ENCODE data around the gene SERPING1.

SERPING1 gene

DNA sequence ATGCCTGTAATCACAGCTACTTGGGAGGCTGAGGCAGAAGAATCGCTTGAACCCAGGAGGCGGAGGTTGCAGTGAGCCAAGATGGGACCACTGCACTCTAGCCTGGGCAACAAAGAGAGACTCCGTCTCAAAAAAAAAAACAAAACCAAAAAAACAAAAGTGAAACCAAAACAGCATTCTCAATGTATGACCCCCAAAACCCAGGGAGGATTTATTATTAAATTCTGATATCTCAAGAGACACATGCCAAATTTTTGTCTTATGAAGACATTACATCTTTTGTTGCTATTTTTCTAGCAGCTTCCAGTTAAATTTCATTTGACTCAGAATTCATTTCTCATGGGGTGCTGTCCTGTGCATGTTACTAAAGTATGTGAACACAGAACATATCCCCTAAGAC is 55.2 kb downstream of the SERPING1 start:
- no peak for DNase-seq

GRCh38 chr11:57653163-57653562 is 55.7 kb downstream of the SERPING1 start:
- DNase-seq = no peak

DNA sequence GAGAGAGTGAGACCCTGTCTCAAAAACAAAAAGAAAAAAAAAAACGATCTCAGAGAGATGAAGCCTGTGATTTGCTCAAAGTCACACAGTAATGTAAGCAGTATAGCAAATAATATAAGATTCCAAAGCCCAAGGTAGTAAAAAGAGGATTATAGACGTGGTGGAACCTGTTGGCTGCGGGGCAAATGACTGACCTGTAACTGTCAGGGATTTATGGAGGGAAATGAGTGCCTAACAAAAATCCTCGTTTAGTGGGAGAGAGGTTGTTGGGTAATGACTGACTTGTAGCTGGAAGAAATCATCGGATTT is 59.4 kb downstream of the SERPING1 start:
- DNase-seq = no peak

DNA sequence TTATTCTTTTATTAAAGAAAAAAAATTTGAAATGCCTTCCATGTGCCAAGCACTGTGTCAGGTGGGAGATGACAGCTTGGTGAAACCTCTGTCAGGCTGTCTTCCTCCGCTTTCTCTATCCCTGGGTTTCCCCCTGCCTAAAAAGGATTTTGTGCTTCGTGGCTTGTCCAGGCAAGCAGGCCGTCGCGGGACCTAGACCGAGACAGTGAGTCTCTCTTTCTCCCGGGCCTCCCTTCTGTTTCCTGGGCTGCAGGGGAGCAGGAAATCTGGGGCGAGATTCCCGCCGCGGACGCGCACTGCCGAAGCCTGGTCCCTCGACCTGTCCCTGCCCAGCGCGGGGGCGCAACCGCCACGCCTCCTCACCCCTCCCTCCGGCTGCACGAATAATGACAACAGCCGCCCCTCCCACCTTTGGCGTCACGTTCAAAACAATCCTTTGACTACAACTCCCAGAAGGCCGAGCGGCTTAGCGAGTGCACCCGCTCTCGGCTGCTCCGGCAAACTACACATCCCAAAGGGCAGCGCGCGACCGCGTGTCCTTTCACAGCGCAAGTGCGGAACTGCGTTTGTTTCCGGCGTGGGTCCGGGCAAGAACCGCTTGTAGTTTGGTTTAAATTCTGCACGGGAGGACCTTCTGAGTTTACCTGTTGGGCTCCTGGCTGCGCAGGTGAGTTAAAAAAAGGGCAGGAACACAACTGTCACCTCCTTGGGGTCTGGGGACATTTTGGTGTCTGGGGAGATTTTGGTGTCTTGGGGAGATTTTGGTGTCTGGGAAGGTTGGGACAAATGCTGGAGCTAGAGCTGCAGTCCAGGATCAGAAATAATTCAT is 59.9 kb downstream of the SERPING1 start, which contains the start of gene CLP1:
TSS of gene CLP1 (plus strand) at position 569 of the 829 bp plus-strand sequence. CDS start 1,715 bp downstream, outside the sequence.
- peak; percentile 98 to 100 (median 99) for DNase-seq

- DNase-seq = no peak
These were observed 60.5 kb downstream of the SERPING1 start for GRCh38 chr11:57658023-57658361.

GRCh38 chr11:57659669-57660068 is 62.2 kb downstream of the SERPING1 start:
- no peak for DNase-seq

DNA sequence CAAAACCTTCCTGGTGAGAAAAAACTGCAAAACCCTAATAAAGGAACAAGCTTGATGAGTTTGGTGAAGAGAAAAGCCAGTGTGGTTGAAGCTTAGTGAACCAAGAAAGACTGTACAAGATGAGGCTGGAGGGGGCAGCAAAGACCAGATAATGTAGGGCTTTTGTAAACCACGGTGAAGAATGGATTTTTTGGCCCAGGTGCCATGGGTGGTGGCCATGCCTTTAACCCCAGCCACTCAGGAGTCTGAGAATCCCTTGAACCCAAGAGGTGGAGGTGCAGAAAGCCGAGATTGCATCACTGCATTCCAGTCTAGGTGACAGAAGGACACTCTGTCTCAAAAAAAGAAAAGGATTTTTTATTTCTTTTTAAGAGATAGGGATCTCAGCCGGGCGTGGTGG is 65.4 kb downstream of the SERPING1 start:
- DNase-seq = no peak

- no peak for DNase-seq
These were observed 66.5 kb downstream of the SERPING1 start for GRCh38 chr11:57663975-57664374.

Data from NCI-H1417 (cell line).